Caco-2 (cell line): ENCODE measurements around the gene OR10H4. TPM values are rescaled to one million over a fixed set of nuclear protein-coding genes. Genes with fewer than 3 reads are reported as not detected.
"Not testable (repeated sequence)": the region's sequence is repeated elsewhere in the genome, so short reads cannot be mapped to it uniquely, and the experiment has no call there.

ENCODE experiments used
- BruUV-seq: library from RNA; stranded (reverse); fragments of 400-500 nt; replicated peaks from 2 replicates; lab custom pipeline; 2021; lab: Mats Ljungman, UMichigan
- CTCF ChIA-PET: fragments of 300-600 bp; sonication (Branson Sonifier 250); formaldehyde crosslinking; loops from one replicate; lab custom pipeline; 2022; ENCODE audit warnings: antibody characterized with exemption; lab: Charles Lee
- POLR2A ChIA-PET: fragments of 300-600 bp; sonication (Branson Sonifier 250); formaldehyde crosslinking; loops from one replicate; lab custom pipeline; 2022; ENCODE audit warnings: antibody characterized with exemption; lab: Charles Lee
- DNase-seq, 2 experiments: peaks; one replicate each; pipeline versions ENCODE4 v3.0.0 to v3.0.0-alpha.2; 2020 to 2022
- H3K27me3 ChIP-seq: replicated peaks from 2 replicates; pipeline ENCODE4 v1.6.0; 2011; ENCODE audit warnings: low read length; ENCODE audit not compliant: control insufficient read depth, insufficient read depth
- H3K36me3 ChIP-seq: 2 replicates; pipeline ENCODE4 v1.5.1; 2011; ENCODE audit warnings: low read length; ENCODE audit not compliant: control insufficient read depth, insufficient read depth
- H3K4me1 ChIP-seq: fragments of 250-450 bp; sonication (Bioruptor Pico); 2 replicates; pipeline ENCODE4 v1.5.1; 2020; ENCODE audit warnings: mild to moderate bottlenecking
- H3K4me3 ChIP-seq: 2 replicates; pipeline ENCODE4 v1.5.1; 2011; ENCODE audit warnings: low read depth, mild to moderate bottlenecking, control low read depth, low read length
- H3K9me3 ChIP-seq: fragments of 250-450 bp; sonication (Bioruptor Pico); 2 replicates; pipeline ENCODE4 v1.5.1; 2020; ENCODE audit warnings: mild to moderate bottlenecking, moderate library complexity
- H3K27ac Mint-ChIP-seq: one replicate; pipeline ENCODE4 v1.8.0; 2022; ENCODE audit warnings: mixed read lengths; ENCODE audit not compliant: unreplicated experiment
- H3K27me3 Mint-ChIP-seq: one replicate; pipeline ENCODE4 v1.8.0; 2022; ENCODE audit warnings: mixed read lengths; ENCODE audit not compliant: insufficient read depth, unreplicated experiment
- H3K36me3 Mint-ChIP-seq: one replicate; pipeline ENCODE4 v1.8.0; 2022; ENCODE audit warnings: mild to moderate bottlenecking, mixed read lengths; ENCODE audit not compliant: insufficient read depth, unreplicated experiment
- H3K4me1 Mint-ChIP-seq: one replicate; pipeline ENCODE4 v1.8.0; 2022; ENCODE audit warnings: low read depth, mixed read lengths; ENCODE audit not compliant: unreplicated experiment
- H3K4me3 Mint-ChIP-seq: one replicate; pipeline ENCODE4 v1.8.0; 2022; ENCODE audit warnings: mild to moderate bottlenecking, moderate library complexity, mixed read lengths; ENCODE audit not compliant: unreplicated experiment
- H3K9me3 Mint-ChIP-seq: one replicate; pipeline ENCODE4 v1.8.0; 2022; ENCODE audit warnings: mixed read lengths; ENCODE audit not compliant: unreplicated experiment
- intact Hi-C: fragments of 100-400 bp; cut with micrococcal nuclease; formaldehyde crosslinking; loops from one replicate; pipeline ENCODE4 v1.10.0; 2022; ENCODE audit not compliant: unreplicated experiment
- total RNA-seq: library from RNA; stranded (reverse); gene quantifications from 2 replicates; pipeline ENCODE4 v1.2.3, GENCODE V29; 2022
- TF ChIP-seq, protein P1 (sequence below), 2 experiments: fragments of 200-600 bp in 1 of 2; IDR thresholded peaks; 1 replicate in 1 of 2; 2 replicates in 1 of 2; pipeline versions ENCODE4 v1.5.1 to v1.8.0; 2011 to 2022; ENCODE audit warnings: antibody characterized with exemption in 1 of 2, control low read depth in 1 of 2, inconsistent platforms in 1 of 2, low read depth in 1 of 2, low read length in 1 of 2, mild to moderate bottlenecking in 1 of 2, moderate library complexity in 1 of 2; ENCODE audit not compliant: insufficient read depth in 1 of 2, severe bottlenecking in 1 of 2, unreplicated experiment in 1 of 2

OR10H4 gene
- total RNA-seq, 1 experiment from 2014 or later: not detected

DNA sequence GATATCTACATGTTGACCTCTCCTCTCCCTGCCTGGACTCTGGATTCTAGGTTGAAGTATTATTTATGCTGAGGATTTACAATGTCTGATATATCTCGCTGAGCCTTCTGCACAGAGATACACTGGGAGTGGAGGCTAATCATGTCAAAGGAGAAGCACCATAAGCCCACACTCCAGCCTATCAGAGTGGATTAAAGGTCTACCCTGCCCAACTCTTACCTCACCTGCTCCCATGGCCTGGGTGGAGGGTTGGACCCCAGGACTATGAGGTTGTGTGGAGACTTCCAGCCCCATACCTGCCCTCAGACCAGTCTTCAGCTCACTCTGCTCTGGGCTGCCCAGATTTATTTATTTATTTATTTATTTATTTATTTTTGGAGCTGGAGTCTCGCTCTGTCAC is 15.4 kb downstream of the OR10H4 start:
- no peaks in the 10 kb centered on the region for H3K4me1 ChIP-seq
- DNase-seq: no peak
- no peaks in the 10 kb centered on the region for H3K36me3 ChIP-seq
- H3K27me3 ChIP-seq: no peaks in the 10 kb centered on the region
- no peaks in the 10 kb centered on the region for H3K36me3 Mint-ChIP-seq
- H3K27ac Mint-ChIP-seq: no peak overlapping the region
- no peak overlapping the region for H3K4me3 Mint-ChIP-seq
- no TSS peak for BruUV-seq
- H3K9me3 ChIP-seq: no peaks in the 10 kb centered on the region
- TF ChIP-seq, protein P1, sequence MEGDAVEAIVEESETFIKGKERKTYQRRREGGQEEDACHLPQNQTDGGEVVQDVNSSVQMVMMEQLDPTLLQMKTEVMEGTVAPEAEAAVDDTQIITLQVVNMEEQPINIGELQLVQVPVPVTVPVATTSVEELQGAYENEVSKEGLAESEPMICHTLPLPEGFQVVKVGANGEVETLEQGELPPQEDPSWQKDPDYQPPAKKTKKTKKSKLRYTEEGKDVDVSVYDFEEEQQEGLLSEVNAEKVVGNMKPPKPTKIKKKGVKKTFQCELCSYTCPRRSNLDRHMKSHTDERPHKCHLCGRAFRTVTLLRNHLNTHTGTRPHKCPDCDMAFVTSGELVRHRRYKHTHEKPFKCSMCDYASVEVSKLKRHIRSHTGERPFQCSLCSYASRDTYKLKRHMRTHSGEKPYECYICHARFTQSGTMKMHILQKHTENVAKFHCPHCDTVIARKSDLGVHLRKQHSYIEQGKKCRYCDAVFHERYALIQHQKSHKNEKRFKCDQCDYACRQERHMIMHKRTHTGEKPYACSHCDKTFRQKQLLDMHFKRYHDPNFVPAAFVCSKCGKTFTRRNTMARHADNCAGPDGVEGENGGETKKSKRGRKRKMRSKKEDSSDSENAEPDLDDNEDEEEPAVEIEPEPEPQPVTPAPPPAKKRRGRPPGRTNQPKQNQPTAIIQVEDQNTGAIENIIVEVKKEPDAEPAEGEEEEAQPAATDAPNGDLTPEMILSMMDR (IDR thresholded peaks at IDR 0.05; ENCODE audit: insufficient read depth in 1 of 2, low read depth in 1 of 2, low read length in 1 of 2, severe bottlenecking in 1 of 2, unreplicated experiment in 1 of 2): no peak
- H3K4me3 ChIP-seq: no peak overlapping the region
- H3K27me3 Mint-ChIP-seq: peaks cover 6% of the 10 kb centered on the region
- POLR2A ChIA-PET: no interaction called here
- H3K9me3 Mint-ChIP-seq: no peaks in the 10 kb centered on the region
- CTCF ChIA-PET: no interaction called here
- intact Hi-C loops: no loop called here
- H3K4me1 Mint-ChIP-seq: no peaks in the 10 kb centered on the region

DNA sequence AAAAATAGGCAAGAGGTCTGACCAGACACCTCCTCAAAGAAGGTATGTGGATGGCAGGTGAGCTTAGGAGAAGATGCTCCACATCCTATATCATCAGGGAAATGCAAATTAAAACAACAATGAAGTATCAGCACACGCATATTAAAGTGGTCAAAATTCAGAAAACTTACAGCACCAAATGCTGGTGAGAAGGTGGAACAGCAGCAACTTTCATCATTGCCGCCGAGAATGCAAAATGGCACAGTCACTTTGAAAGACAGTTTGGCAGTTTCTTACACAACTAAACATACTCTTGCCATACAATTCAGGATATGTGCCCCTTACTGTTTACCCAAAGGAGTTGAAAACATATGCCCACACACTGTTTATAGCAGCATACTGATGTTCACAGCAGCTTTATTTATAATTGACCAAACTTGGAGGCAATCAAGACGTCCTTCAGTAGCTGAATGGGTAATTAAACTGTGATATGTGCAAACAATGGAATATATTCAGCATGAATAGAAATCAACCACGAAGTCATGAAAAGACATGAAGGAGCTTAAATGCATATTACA is 22.5 kb downstream of the OR10H4 start:
- intact Hi-C loops: no loop called here
- H3K27me3 ChIP-seq: no peaks in the 10 kb centered on the region
- peaks cover 6% of the 10 kb centered on the region for H3K27me3 Mint-ChIP-seq
- H3K4me1 ChIP-seq: no peaks in the 10 kb centered on the region
- BruUV-seq: no TSS peak
- H3K4me3 Mint-ChIP-seq: no peak overlapping the region
- no peaks in the 10 kb centered on the region for H3K36me3 ChIP-seq
- TF ChIP-seq, protein P1 (IDR thresholded peaks at IDR 0.05; ENCODE audit: insufficient read depth in 1 of 2, low read depth in 1 of 2, low read length in 1 of 2, severe bottlenecking in 1 of 2, unreplicated experiment in 1 of 2): no peak
- ChIA-PET CTCF (no interaction called here), POLR2A (no interaction called here)
- no peak overlapping the region for H3K27ac Mint-ChIP-seq
- no peaks in the 10 kb centered on the region for H3K9me3 ChIP-seq
- no peak for DNase-seq
- no peaks in the 10 kb centered on the region for H3K4me1 Mint-ChIP-seq
- no peaks in the 10 kb centered on the region for H3K36me3 Mint-ChIP-seq
- H3K4me3 ChIP-seq: no peak overlapping the region
- H3K9me3 Mint-ChIP-seq: peaks cover 4% of the 10 kb centered on the region

DNA sequence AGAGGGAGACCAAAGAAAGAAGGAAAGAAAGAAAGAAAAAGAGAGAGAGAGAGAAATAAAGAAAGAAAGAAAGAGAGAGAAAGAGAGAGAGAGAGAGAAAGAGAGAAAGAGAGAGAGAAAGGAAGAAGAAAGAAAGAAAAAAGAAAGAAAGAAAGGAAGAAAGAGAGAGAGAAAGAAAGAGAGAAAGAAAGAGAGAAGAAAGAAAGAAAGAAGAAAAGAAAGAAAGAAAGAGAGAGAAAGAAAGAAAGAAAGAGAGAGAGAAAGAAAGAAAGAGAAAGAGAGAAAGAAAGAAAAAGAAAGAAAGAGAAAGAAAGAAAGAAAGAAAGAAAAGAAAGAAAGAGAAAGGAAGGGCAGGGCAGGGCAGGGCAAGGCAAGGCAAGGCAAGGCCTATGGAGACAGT is 23.2 kb downstream of the OR10H4 start:
- H3K4me1 Mint-ChIP-seq, H3K27me3 ChIP-seq, H3K4me3 Mint-ChIP-seq, H3K4me1 ChIP-seq, DNase-seq, H3K27me3 Mint-ChIP-seq, H3K36me3 Mint-ChIP-seq, H3K36me3 ChIP-seq, intact Hi-C loops, BruUV-seq, POLR2A ChIA-PET, CTCF ChIA-PET, H3K9me3 ChIP-seq, H3K27ac Mint-ChIP-seq, H3K4me3 ChIP-seq: not testable (repeated sequence)
- H3K9me3 Mint-ChIP-seq: peaks cover 10% of the 10 kb centered on the region

DNA sequence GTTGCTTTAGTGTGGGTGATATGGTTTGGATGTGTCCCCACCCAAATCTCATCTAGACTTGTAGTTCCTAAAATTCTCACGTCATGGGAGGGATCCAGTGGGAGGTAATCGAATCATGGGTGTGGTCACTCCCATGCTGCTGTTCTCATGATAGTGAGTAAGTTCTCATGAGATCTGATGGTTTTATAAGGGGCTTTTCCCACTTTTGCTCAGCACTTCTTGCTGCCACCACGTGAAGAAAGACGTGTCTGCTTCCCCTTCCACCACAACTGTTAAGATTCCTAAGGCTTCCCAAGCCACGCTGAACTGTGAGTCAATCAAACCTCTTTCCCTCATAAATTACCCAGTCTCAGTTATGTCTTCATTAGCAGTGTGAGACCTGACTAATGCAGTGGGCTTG is 26.0 kb downstream of the OR10H4 start:
- POLR2A ChIA-PET: no interaction called here
- DNase-seq: no peak
- no TSS peak for BruUV-seq
- H3K9me3 ChIP-seq: peaks cover 10% of the 10 kb centered on the region
- H3K27me3 ChIP-seq: no peaks in the 10 kb centered on the region
- TF ChIP-seq, protein P1 (IDR thresholded peaks at IDR 0.05; ENCODE audit: insufficient read depth in 1 of 2, low read depth in 1 of 2, low read length in 1 of 2, severe bottlenecking in 1 of 2, unreplicated experiment in 1 of 2): no peak
- CTCF ChIA-PET: no interaction called here
- no peaks in the 10 kb centered on the region for H3K36me3 ChIP-seq
- H3K4me3 ChIP-seq: no peak overlapping the region
- H3K27me3 Mint-ChIP-seq: peaks cover 3% of the 10 kb centered on the region
- H3K36me3 Mint-ChIP-seq: peaks cover 5% of the 10 kb centered on the region
- H3K27ac Mint-ChIP-seq: no peak overlapping the region
- no peak overlapping the region for H3K4me3 Mint-ChIP-seq
- peaks cover 9% of the 10 kb centered on the region for H3K4me1 Mint-ChIP-seq
- intact Hi-C loops: no loop called here
- no peaks in the 10 kb centered on the region for H3K4me1 ChIP-seq
- H3K9me3 Mint-ChIP-seq: peaks cover 16% of the 10 kb centered on the region
